HL-60 (cell line): Measurements from ENCODE around the gene AHSP.
"Not testable (repeated sequence)": the region's sequence is repeated elsewhere in the genome, so short reads cannot be mapped to it uniquely, and the experiment has no call there.

Experiments used
- DNase-seq, 2 experiments: peaks; one replicate each; pipeline ENCODE4 v3.0.0-alpha.2; 2010 to 2020; ENCODE audit warnings: low read depth in 1 of 2, low spot score in 1 of 2
- H3K27ac ChIP-seq: fragments of 250-450 bp; sonication (Bioruptor Pico); replicated peaks from 2 replicates; pipeline ENCODE4 v1.5.1; 2020; ENCODE audit warnings: mild to moderate bottlenecking, moderate library complexity
- H3K27me3 ChIP-seq: fragments of 250-450 bp; sonication (Bioruptor Pico); 2 replicates; pipeline ENCODE4 v1.5.1; 2021; ENCODE audit warnings: mild to moderate bottlenecking, moderate library complexity; ENCODE audit not compliant: insufficient read depth, poor library complexity, severe bottlenecking
- H3K4me3 ChIP-seq: replicated peaks from 2 replicates; pipeline ENCODE4 v1.5.1; 2011; ENCODE audit warnings: mild to moderate bottlenecking, control low read depth, low read length; ENCODE audit not compliant: insufficient read depth
- GABPA ChIP-seq: IDR thresholded peaks from 2 replicates; pipeline ENCODE4 v1.6.1; 2012; ENCODE audit warnings: low read depth
- POLR2AphosphoS5 ChIP-seq: IDR thresholded peaks from 2 replicates; pipeline ENCODE4 v1.6.1; 2012; ENCODE audit warnings: low read depth
- SPI1 ChIP-seq: IDR thresholded peaks from 2 replicates; pipeline ENCODE4 v1.6.1; 2012; ENCODE audit warnings: low read depth, mild to moderate bottlenecking, borderline replicate concordance
- TF ChIP-seq, protein P1 (sequence below): IDR thresholded peaks from 2 replicates; pipeline ENCODE4 v1.6.1; 2012; ENCODE audit warnings: low read depth; ENCODE audit not compliant: insufficient replicate concordance
- TF ChIP-seq, protein P2 (sequence below): IDR thresholded peaks from one replicate; pipeline ENCODE4 v1.5.1; 2011; ENCODE audit warnings: low read length, control low read depth, inconsistent platforms; ENCODE audit not compliant: insufficient read depth

Gene AHSP

DNA sequence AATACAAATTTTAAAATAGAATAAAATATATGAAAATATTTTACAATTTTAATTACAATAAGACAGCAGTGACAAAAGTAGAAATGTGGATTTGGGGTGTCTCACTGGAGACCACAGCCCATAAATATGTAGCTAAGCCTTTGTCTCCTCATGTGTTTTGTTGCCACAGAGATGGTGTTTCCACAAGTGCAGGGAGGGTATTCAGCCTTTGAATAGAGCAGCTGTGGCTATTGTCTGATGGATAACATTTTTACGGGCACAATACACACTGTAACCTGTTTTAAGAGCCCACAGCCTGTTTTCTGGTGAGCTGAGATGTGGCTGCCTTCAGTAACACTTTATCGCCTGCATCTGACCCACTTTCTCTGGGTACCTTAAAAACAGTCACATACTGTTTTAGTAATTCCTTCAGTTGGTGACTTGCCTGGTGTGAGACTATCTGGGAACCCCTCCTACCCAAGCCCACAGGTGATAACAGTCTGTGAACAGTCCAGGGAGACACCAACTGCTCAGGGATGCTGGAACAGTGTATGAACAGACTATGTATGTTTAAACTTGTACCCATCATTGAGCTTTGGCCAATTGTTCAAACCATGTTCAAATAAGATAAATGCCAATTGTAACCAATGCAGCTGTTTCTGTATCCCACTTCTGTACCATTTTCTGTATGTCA lies 7.8 kb upstream of the AHSP start:
- TF ChIP-seq, protein P1, sequence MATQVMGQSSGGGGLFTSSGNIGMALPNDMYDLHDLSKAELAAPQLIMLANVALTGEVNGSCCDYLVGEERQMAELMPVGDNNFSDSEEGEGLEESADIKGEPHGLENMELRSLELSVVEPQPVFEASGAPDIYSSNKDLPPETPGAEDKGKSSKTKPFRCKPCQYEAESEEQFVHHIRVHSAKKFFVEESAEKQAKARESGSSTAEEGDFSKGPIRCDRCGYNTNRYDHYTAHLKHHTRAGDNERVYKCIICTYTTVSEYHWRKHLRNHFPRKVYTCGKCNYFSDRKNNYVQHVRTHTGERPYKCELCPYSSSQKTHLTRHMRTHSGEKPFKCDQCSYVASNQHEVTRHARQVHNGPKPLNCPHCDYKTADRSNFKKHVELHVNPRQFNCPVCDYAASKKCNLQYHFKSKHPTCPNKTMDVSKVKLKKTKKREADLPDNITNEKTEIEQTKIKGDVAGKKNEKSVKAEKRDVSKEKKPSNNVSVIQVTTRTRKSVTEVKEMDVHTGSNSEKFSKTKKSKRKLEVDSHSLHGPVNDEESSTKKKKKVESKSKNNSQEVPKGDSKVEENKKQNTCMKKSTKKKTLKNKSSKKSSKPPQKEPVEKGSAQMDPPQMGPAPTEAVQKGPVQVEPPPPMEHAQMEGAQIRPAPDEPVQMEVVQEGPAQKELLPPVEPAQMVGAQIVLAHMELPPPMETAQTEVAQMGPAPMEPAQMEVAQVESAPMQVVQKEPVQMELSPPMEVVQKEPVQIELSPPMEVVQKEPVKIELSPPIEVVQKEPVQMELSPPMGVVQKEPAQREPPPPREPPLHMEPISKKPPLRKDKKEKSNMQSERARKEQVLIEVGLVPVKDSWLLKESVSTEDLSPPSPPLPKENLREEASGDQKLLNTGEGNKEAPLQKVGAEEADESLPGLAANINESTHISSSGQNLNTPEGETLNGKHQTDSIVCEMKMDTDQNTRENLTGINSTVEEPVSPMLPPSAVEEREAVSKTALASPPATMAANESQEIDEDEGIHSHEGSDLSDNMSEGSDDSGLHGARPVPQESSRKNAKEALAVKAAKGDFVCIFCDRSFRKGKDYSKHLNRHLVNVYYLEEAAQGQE: no peak
- TF ChIP-seq POLR2AphosphoS5 (no peak), GABPA (no peak), SPI1 (no peak)
- TF ChIP-seq, protein P2, sequence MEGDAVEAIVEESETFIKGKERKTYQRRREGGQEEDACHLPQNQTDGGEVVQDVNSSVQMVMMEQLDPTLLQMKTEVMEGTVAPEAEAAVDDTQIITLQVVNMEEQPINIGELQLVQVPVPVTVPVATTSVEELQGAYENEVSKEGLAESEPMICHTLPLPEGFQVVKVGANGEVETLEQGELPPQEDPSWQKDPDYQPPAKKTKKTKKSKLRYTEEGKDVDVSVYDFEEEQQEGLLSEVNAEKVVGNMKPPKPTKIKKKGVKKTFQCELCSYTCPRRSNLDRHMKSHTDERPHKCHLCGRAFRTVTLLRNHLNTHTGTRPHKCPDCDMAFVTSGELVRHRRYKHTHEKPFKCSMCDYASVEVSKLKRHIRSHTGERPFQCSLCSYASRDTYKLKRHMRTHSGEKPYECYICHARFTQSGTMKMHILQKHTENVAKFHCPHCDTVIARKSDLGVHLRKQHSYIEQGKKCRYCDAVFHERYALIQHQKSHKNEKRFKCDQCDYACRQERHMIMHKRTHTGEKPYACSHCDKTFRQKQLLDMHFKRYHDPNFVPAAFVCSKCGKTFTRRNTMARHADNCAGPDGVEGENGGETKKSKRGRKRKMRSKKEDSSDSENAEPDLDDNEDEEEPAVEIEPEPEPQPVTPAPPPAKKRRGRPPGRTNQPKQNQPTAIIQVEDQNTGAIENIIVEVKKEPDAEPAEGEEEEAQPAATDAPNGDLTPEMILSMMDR: no peak
- Histone ChIP-seq H3K27ac (no peak overlapping the region), H3K4me3 (no peak overlapping the region), H3K27me3 (no peaks in the 10 kb centered on the region)
- no peak for DNase-seq

DNA sequence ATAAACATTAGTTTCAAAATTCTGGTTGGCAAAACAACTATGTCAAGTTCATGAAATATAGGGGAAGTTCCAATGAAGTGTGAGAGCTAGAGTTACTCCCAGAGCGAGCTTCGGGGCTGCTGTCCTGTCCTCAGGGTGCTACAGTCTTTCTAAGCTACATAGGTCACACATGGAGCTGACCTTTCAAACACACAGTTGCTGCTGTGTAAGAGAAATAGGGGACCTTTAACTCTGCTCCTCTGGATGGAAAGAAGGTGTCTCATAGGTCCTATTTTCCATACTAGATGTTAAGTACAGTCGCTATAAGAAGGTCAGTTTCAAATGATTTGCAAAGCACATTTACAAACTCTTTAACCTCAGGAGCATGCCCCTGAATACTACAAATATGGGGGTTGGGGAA lies 6.3 kb upstream of the AHSP start:
- Histone ChIP-seq H3K27ac (no peak overlapping the region), H3K27me3 (no peaks in the 10 kb centered on the region), H3K4me3 (no peak overlapping the region)
- no peak for TF ChIP-seq GABPA
- TF ChIP-seq, protein P2: no peak
- no peak for TF ChIP-seq SPI1
- TF ChIP-seq, protein P1: no peak
- TF ChIP-seq POLR2AphosphoS5: no peak
- DNase-seq: no peak

DNA sequence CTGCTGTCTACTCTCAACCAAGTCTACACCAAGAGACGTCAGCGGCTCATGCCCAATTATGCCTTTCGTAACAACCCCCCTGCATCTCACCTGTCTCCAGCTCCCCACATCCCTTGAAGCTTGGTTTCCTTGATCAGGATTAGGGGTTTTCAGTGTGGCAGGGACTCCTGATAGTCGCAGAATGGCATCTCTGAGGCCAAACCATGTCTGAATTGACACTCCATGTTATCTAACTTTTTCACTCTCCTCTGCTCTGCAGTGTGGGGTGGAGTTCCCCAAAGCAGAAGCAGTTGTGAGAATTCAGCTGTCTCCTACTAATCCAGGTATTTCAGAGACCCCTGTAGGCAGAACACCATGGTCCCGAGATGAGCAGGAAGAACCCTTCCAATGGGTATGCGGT lies 5.6 kb upstream of the AHSP start:
- no peaks in the 10 kb centered on the region for H3K27me3 ChIP-seq
- no peak for TF ChIP-seq POLR2AphosphoS5
- TF ChIP-seq, protein P1: no peak
- TF ChIP-seq, protein P2: no peak
- no peak for TF ChIP-seq GABPA
- TF ChIP-seq SPI1: no peak
- DNase-seq: no peak
- no peak overlapping the region for H3K27ac ChIP-seq
- no peak overlapping the region for H3K4me3 ChIP-seq

DNA sequence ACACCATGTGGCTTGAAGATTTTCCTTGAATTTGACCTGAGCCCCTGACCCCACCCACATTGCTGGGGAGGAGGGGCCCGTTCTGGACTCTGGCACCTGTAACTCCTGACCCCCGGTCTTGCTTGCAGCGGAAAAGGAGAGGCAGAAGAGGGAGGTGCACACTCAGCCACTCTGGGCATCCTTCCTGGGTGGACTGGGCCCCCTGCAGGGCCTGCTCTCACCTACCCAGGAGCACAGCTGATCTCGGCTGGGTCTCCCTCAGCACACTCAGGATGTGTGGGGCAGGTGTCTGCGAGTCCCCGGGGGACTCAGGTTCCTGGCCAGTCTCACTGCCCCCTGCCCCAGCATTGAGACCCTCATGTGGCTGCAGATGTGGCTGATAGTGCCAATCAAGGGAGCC lies 3.9 kb upstream of the AHSP start:
- not testable (repeated sequence) for DNase-seq

More for the DNA sequence above, 3.9 kb upstream of the AHSP start:
- not testable (repeated sequence) for H3K27me3 ChIP-seq, H3K27ac ChIP-seq, H3K4me3 ChIP-seq
